DND-41 (cell line): ENCODE measurements around the gene NUDT9.
"Not testable (repeated sequence)": the region's sequence is repeated elsewhere in the genome, so short reads cannot be mapped to it uniquely, and the experiment has no call there.

Experiments used
- ATAC-seq: fragments of 200-7000 bp; cut with Tn5 transposase; 3 replicates; pipeline ENCODE4 v1.9.1; 2021; ENCODE audit warnings: low read depth; ENCODE audit not compliant: insufficient read depth
- DNase-seq: peaks from one replicate; pipeline ENCODE4 v3.0.0-alpha.2; 2020
- H2AFZ ChIP-seq: 2 replicates; pipeline ENCODE4 v1.6.0; 2012; ENCODE audit warnings: low read depth, low read length
- H3K27ac ChIP-seq: 2 replicates; pipeline ENCODE4 v1.5.1; 2012; ENCODE audit warnings: low read length, inconsistent platforms
- H3K27me3 ChIP-seq: fragments of 200-600 bp; sonication (generic); 2 replicates; pipeline ENCODE4 v1.6.0; 2012; ENCODE audit warnings: low read length, mild to moderate bottlenecking, inconsistent platforms; ENCODE audit not compliant: insufficient read depth, poor library complexity
- H3K36me3 ChIP-seq: 2 replicates; pipeline ENCODE4 v1.5.1; 2012; ENCODE audit warnings: low read length, inconsistent platforms; ENCODE audit not compliant: insufficient read depth
- H3K4me1 ChIP-seq: 2 replicates; pipeline ENCODE4 v1.5.1; 2012; ENCODE audit warnings: mild to moderate bottlenecking, low read length; ENCODE audit not compliant: insufficient read depth
- H3K4me2 ChIP-seq: 2 replicates; pipeline ENCODE4 v1.6.0; 2012; ENCODE audit warnings: mild to moderate bottlenecking, moderate library complexity, low read length, inconsistent platforms; ENCODE audit not compliant: insufficient read depth
- H3K4me3 ChIP-seq, 2 experiments: fragments of 200-600 bp in 1 of 2; shearing (Covaris generic) in 1 of 2; 2 replicates each; pipeline ENCODE4 v1.5.1; 2012 to 2016; ENCODE audit warnings: inconsistent platforms in 2 of 2, low read length in 2 of 2, mild to moderate bottlenecking in 2 of 2, low read depth in 1 of 2, moderate library complexity in 1 of 2
- H3K79me2 ChIP-seq: 2 replicates; pipeline ENCODE4 v1.6.0; 2012; ENCODE audit warnings: low read length, inconsistent platforms; ENCODE audit not compliant: insufficient read depth
- H3K9ac ChIP-seq: 2 replicates; pipeline ENCODE4 v1.6.0; 2012; ENCODE audit warnings: low read depth, mild to moderate bottlenecking, inconsistent platforms, low read length, moderate library complexity
- H3K9me3 ChIP-seq: 2 replicates; pipeline ENCODE4 v1.5.1; 2012; ENCODE audit warnings: low read length, moderate library complexity, mild to moderate bottlenecking, inconsistent platforms; ENCODE audit not compliant: insufficient read depth, severe bottlenecking
- H4K20me1 ChIP-seq: 2 replicates; pipeline ENCODE4 v1.6.0; 2012; ENCODE audit warnings: low read length; ENCODE audit not compliant: insufficient read depth
- EZH2 ChIP-seq: IDR thresholded peaks from 3 replicates; pipeline ENCODE4 v1.6.1; 2012; ENCODE audit warnings: borderline replicate concordance, low read depth, mild to moderate bottlenecking, moderate library complexity, low read length, inconsistent platforms; ENCODE audit not compliant: severe bottlenecking
- TF ChIP-seq, protein P1 (sequence below): IDR thresholded peaks from 2 replicates; pipeline ENCODE4 v1.5.1; 2012; ENCODE audit warnings: borderline replicate concordance, low read length, moderate library complexity, mild to moderate bottlenecking; ENCODE audit not compliant: poor library complexity, severe bottlenecking; ENCODE audit errors: extremely low read depth

NUDT9 gene

DNA sequence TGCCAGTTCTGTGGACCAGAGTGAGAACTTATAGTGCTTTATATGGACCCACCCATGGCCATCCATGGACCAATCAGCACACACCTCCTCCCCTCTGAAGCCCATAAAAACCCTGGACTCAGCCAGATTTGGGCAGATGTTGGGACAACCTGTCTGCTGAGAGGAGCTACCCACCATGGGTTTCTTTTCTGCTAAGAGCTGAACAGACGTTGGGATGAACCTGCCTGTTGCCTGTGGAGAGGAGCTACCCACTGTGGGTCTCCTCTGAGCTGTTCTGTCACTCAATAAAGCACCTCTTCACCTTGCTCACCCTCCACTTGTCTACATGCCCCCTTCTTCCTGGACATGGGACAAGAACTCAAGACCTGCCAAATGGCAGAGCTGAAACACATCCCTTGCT, 22.4 kb upstream of the NUDT9 start:
- no peak overlapping the region for H3K9ac ChIP-seq
- ATAC-seq = no peak
- no peak overlapping the region for H3K4me3 ChIP-seq

GRCh38 chr4:87403732-87404131, 18.6 kb upstream of the NUDT9 start:
- H4K20me1 ChIP-seq, H3K79me2 ChIP-seq, ATAC-seq, H3K27me3 ChIP-seq, H3K36me3 ChIP-seq, H2AFZ ChIP-seq, H3K4me2 ChIP-seq, H3K27ac ChIP-seq, H3K4me1 ChIP-seq, H3K4me3 ChIP-seq, H3K9me3 ChIP-seq, DNase-seq, H3K9ac ChIP-seq: not testable (repeated sequence)

More for the DNA sequence above, 22.4 kb upstream of the NUDT9 start:
- TF ChIP-seq, protein P1, sequence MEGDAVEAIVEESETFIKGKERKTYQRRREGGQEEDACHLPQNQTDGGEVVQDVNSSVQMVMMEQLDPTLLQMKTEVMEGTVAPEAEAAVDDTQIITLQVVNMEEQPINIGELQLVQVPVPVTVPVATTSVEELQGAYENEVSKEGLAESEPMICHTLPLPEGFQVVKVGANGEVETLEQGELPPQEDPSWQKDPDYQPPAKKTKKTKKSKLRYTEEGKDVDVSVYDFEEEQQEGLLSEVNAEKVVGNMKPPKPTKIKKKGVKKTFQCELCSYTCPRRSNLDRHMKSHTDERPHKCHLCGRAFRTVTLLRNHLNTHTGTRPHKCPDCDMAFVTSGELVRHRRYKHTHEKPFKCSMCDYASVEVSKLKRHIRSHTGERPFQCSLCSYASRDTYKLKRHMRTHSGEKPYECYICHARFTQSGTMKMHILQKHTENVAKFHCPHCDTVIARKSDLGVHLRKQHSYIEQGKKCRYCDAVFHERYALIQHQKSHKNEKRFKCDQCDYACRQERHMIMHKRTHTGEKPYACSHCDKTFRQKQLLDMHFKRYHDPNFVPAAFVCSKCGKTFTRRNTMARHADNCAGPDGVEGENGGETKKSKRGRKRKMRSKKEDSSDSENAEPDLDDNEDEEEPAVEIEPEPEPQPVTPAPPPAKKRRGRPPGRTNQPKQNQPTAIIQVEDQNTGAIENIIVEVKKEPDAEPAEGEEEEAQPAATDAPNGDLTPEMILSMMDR = no peak
- TF ChIP-seq EZH2 = no peak
- Histone ChIP-seq H3K79me2 (no peaks in the 10 kb centered on the region), H3K4me1 (no peaks in the 10 kb centered on the region), H3K9me3 (no peaks in the 10 kb centered on the region), H3K36me3 (no peaks in the 10 kb centered on the region), H3K27ac (no peak overlapping the region), H3K4me2 (no peak overlapping the region), H2AFZ (no peak overlapping the region), H3K27me3 (no peaks in the 10 kb centered on the region), H4K20me1 (no peaks in the 10 kb centered on the region)
- DNase-seq = no peak

DNA sequence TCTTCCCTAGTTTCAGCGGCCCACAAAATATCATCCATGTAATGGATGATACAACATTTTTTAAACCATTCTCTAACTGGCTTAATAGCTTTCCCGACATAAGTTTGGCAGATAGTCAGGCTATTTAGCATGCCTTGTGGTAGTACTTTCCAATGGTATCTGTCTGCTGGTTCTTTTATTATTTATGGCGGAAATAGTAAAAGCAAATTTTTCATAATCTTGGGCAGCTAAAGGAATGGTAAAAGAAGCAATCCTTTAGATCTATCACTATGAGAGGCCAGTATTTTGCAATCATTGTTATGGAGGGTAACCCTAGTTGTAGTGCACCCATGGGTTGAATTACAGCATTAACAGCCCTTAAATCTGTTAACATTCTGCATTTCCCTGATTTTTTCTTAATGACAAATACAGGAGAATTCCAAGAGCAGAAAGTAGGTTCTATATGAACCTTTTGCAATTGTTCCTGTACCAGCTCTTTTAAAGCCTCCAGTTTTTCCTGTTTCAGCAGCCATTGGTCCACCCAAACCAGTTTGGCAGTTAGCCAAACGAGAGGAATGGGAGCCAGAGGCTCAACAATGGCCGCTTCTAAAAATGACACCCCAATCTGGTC, 17.1 kb upstream of the NUDT9 start:
- Histone ChIP-seq H3K4me2 (no peak overlapping the region), H4K20me1 (no peaks in the 10 kb centered on the region), H3K27me3 (peaks cover 8% of the 10 kb centered on the region), H3K9me3 (no peaks in the 10 kb centered on the region), H3K9ac (no peak overlapping the region), H3K4me1 (no peaks in the 10 kb centered on the region), H3K27ac (no peak overlapping the region), H2AFZ (no peak overlapping the region), H3K4me3 (no peak overlapping the region), H3K79me2 (no peaks in the 10 kb centered on the region), H3K36me3 (no peaks in the 10 kb centered on the region)
- TF ChIP-seq, protein P1 = no peak
- TF ChIP-seq EZH2 = no peak
- DNase-seq (no peak), ATAC-seq (no peak)

DNA sequence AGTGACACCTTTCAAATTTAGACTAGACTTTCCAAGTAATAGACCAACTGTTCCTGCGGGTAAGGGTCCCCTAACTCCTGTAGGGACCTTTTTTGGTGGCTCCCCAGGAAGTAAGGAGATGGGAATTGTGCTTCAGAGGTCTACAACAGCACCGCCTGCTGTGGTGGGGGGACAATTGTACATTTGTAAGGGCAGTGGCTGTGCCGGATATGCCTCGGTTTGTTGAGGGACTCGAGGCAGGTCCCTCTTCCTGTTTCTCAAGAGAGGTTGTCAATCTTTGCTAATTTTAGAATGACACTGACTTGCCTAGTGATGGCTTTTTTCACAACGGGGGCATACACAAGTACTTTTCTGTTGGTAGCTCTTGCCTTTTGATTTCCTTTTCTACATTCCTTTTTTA, 15.9 kb upstream of the NUDT9 start:
- no peaks in the 10 kb centered on the region for H3K9me3 ChIP-seq
- no peak overlapping the region for H3K4me2 ChIP-seq
- no peak overlapping the region for H3K9ac ChIP-seq
- H4K20me1 ChIP-seq = no peaks in the 10 kb centered on the region
- TF ChIP-seq, protein P1 = no peak
- TF ChIP-seq EZH2 = no peak
- ATAC-seq (no peak), DNase-seq (no peak)
- H2AFZ ChIP-seq = no peak overlapping the region
- H3K4me1 ChIP-seq = no peaks in the 10 kb centered on the region
- H3K27me3 ChIP-seq = peaks cover 8% of the 10 kb centered on the region
- no peaks in the 10 kb centered on the region for H3K36me3 ChIP-seq
- H3K27ac ChIP-seq = no peak overlapping the region
- H3K4me3 ChIP-seq = no peak overlapping the region
- no peaks in the 10 kb centered on the region for H3K79me2 ChIP-seq

DNA sequence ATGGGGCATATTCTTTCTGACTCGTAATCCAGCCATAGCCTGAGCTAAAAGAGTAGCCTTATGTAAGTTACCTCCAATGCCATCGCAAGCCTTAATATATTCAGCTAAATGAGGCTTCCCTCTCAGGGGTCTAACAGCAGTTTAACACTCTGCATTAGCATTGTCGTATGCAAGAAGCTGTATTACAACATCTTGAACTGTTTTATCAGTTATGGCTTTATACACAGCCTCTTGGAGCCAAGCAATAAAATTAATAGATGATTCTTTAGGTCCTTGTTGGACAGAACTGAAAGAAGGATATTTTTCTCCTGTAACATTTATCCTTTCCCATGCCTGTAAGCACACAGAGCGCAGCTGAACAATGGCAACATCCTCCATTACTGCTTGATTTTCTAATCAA, 15.5 kb upstream of the NUDT9 start:
- not testable (repeated sequence) for H4K20me1 ChIP-seq, H3K4me3 ChIP-seq, H3K36me3 ChIP-seq, DNase-seq, H3K4me1 ChIP-seq, H3K9ac ChIP-seq, H3K4me2 ChIP-seq, H2AFZ ChIP-seq, H3K27ac ChIP-seq, H3K9me3 ChIP-seq, ATAC-seq, H3K27me3 ChIP-seq, H3K79me2 ChIP-seq
